K562 (cell line): ENCODE results near the gene RAB25. TPM values are rescaled to one million over a fixed set of nuclear protein-coding genes. Genes with fewer than 3 reads are reported as not detected.

ENCODE experiments used
- ATAC-seq: fragments of 200-7000 bp; cut with Tn5 transposase; 3 replicates; pipeline ENCODE4 v1.9.1; 2020; ENCODE audit warnings: moderate library complexity
- BruUV-seq: library from RNA; stranded (reverse); fragments of 400-500 nt; replicated peaks from 2 replicates; lab custom pipeline; 2021; lab: Mats Ljungman, UMichigan
- CTCF ChIA-PET: fragments of 300-600 bp; formaldehyde crosslinking; extraction: SDS; loops from one replicate; lab custom pipeline; 2021; ENCODE audit warnings: low intra/inter-chr PET ratio; lab: Yijun Ruan, JAX
- POLR2A ChIA-PET: fragments of 300-600, 350-650 bp; sonication (Branson Sonifier 250); formaldehyde crosslinking; extraction: SDS; loops from one replicate; lab custom pipeline; 2021; ENCODE audit warnings: antibody characterized with exemption, inconsistent platforms; lab: Yijun Ruan, JAX
- DNase-seq, 4 experiments: peaks; one replicate each; pipeline versions ENCODE4 v3.0.0 to v3.0.0-alpha.2; 2011 to 2018; ENCODE audit warnings: low spot score in 3 of 4, mixed read lengths in 3 of 4; ENCODE audit errors: extremely low read depth in 1 of 4
- FAIRE-seq: peaks from 2 replicates; lab custom pipeline; 2011; peaks lifted over from hg19 to GRCh38; lab: Jason Lieb, UNC
- H2AFZ ChIP-seq: 2 replicates; pipeline ENCODE4 v1.6.0; 2011; ENCODE audit warnings: low read depth, low read length, control low read depth, inconsistent platforms
- H3K27ac ChIP-seq: fragments of 200-600 bp; 3 replicates; pipeline ENCODE4 v1.8.0; 2011; ENCODE audit warnings: low read depth, mild to moderate bottlenecking, control low read depth, inconsistent platforms, low read length, moderate library complexity, mixed read lengths; ENCODE audit errors: extremely low read depth
- H3K27me3 ChIP-seq, 2 experiments: fragments of 300-600 bp in 1 of 2; 2 replicates in 1 of 2; 3 replicates in 1 of 2; pipeline versions ENCODE4 v1.6.0 to v1.8.0; 2011; ENCODE audit warnings: inconsistent platforms in 2 of 2, low read length in 2 of 2, mild to moderate bottlenecking in 1 of 2, mixed read lengths in 1 of 2, moderate library complexity in 1 of 2; ENCODE audit not compliant: control insufficient read depth in 2 of 2, insufficient read depth in 2 of 2
- H3K36me3 ChIP-seq: fragments of 300-600 bp; 3 replicates; pipeline ENCODE4 v1.8.0; 2011; ENCODE audit warnings: mild to moderate bottlenecking, low read length, inconsistent platforms; ENCODE audit not compliant: control insufficient read depth, insufficient read depth
- H3K4me1 ChIP-seq, 2 experiments: fragments of 200-600 bp in 1 of 2; replicated peaks in 1 of 2; 2 replicates in 1 of 2; 3 replicates in 1 of 2; pipeline versions ENCODE4 v1.5.1 to v1.8.0; 2011; ENCODE audit warnings: inconsistent platforms in 2 of 2, low read length in 2 of 2, mild to moderate bottlenecking in 1 of 2, mixed read lengths in 1 of 2, moderate library complexity in 1 of 2; ENCODE audit not compliant: control insufficient read depth in 2 of 2, insufficient read depth in 2 of 2
- H3K4me2 ChIP-seq: 2 replicates; pipeline ENCODE4 v1.6.1; 2011; ENCODE audit warnings: low read length, control low read depth, inconsistent platforms, mixed read lengths; ENCODE audit not compliant: insufficient read depth
- H3K4me3 ChIP-seq: fragments of 200-600 bp; sonication (generic), shearing (Covaris generic); 2 replicates; pipeline ENCODE4 v1.5.1; 2016; ENCODE audit warnings: control low read depth, inconsistent platforms
- H3K79me2 ChIP-seq: fragments of 200-600 bp; 3 replicates; pipeline ENCODE4 v1.8.0; 2011; ENCODE audit warnings: low read length, inconsistent platforms; ENCODE audit not compliant: control insufficient read depth, insufficient read depth
- H3K9ac ChIP-seq, 2 experiments: 2 replicates each; pipeline versions ENCODE4 v1.6.0 to v1.6.1; 2011; ENCODE audit warnings: low read depth in 2 of 2, low read length in 2 of 2, control low read depth in 1 of 2, inconsistent platforms in 1 of 2, mild to moderate bottlenecking in 1 of 2, mixed read lengths in 1 of 2; ENCODE audit not compliant: insufficient read depth in 1 of 2
- H3K9me1 ChIP-seq: one replicate; pipeline ENCODE4 v1.6.0; 2011; ENCODE audit warnings: inconsistent platforms, mild to moderate bottlenecking, low read length, moderate library complexity; ENCODE audit not compliant: control insufficient read depth, insufficient read depth
- H3K9me3 ChIP-seq: replicated peaks from 2 replicates; pipeline ENCODE4 v1.5.1; 2011; ENCODE audit warnings: low read depth, low read length, inconsistent platforms; ENCODE audit not compliant: control insufficient read depth, insufficient read depth
- H4K20me1 ChIP-seq: replicated peaks from 2 replicates; pipeline ENCODE4 v1.6.1; 2011; ENCODE audit warnings: low read length, inconsistent platforms, mixed read lengths; ENCODE audit not compliant: control insufficient read depth, insufficient read depth
- HOMEZ ChIP-seq: fragments of 250-450 bp; sonication (Bioruptor Pico); IDR thresholded peaks from 2 replicates; pipeline ENCODE4 v1.4.0; 2020; ENCODE audit warnings: mild to moderate bottlenecking, moderate library complexity
- KDM5B ChIP-seq: fragments of 200-600 bp; sonication (generic); IDR thresholded peaks from 2 replicates; pipeline ENCODE4 v1.6.1; 2012; ENCODE audit warnings: low read depth, mild to moderate bottlenecking, moderate library complexity, low read length, control low read depth, inconsistent platforms; ENCODE audit not compliant: insufficient replicate concordance
- NFYB ChIP-seq: IDR thresholded peaks from 2 replicates; pipeline ENCODE4 v1.6.1; 2011; ENCODE audit warnings: mild to moderate bottlenecking, moderate library complexity; ENCODE audit not compliant: insufficient read length; ENCODE audit errors: extremely low read depth
- RBFOX2 ChIP-seq: fragments of 200-400 bp; formaldehyde crosslinking; IDR thresholded peaks from 2 replicates; pipeline ENCODE4 v1.6.1; 2017; ENCODE audit warnings: low read depth, mild to moderate bottlenecking, low read length, moderate library complexity
- RBM15 ChIP-seq: fragments of 200-400 bp; formaldehyde crosslinking; IDR thresholded peaks from 2 replicates; pipeline ENCODE4 v1.6.1; 2018; ENCODE audit warnings: mild to moderate bottlenecking, low read length, moderate library complexity; ENCODE audit not compliant: insufficient read depth
- SNIP1 ChIP-seq: fragments of 450-650 bp; IDR thresholded peaks from 2 replicates; pipeline ENCODE4 v1.7.1; 2017; ENCODE audit warnings: low read depth, mild to moderate bottlenecking
- TBL1XR1 ChIP-seq, 2 experiments: IDR thresholded peaks; 2 replicates each; pipeline ENCODE4 v1.6.1; 2012; ENCODE audit warnings: improper control_type of control experiment in 2 of 2, low read length in 2 of 2, mild to moderate bottlenecking in 1 of 2
- TFE3 ChIP-seq: fragments of 450-650 bp; formaldehyde crosslinking; IDR thresholded peaks from 2 replicates; pipeline ENCODE4 v1.4.0; 2020; ENCODE audit warnings: mild to moderate bottlenecking, mixed read lengths
- WGBS: fragments of 100-300 bp; shearing (Covaris generic); methylation state at CpG from one replicate; pipeline ENCODE4 v1.1.6; 2016; ENCODE audit warnings: low coverage, mixed read lengths; ENCODE audit not compliant: insufficient coverage; ENCODE audit errors: missing lambda C conversion rate; 5-methylcytosine and 5-hydroxymethylcytosine counted together
- in situ Hi-C: fragments of 300-500 bp; cut with MboI; formaldehyde crosslinking; loops from 4 replicates; pipeline ENCODE4 v1.15.0; 2018; ENCODE audit warnings: inconsistent platforms, mixed read lengths
- intact Hi-C: fragments of 100-400 bp; cut with micrococcal nuclease; formaldehyde crosslinking; loops from 2 replicates; pipeline ENCODE4 v1.14.2; 2022
- polyA plus RNA-seq, 8 experiments: library from polyadenylated mRNA; depleted of rRNA in 4 of 8; stranded (reverse) in 5 of 8; unstranded in 3 of 8; fragments of >200 nt; fragmentation: Nextera tagmentation in 2 of 8; fragmentation: Illumina TruSeq in 1 of 8; extraction: Ambion mirVana in 2 of 8; extraction: Trizol in 1 of 8; gene quantifications; 2 replicates each; pipeline versions ENCODE4 v1.2.1 to v1.2.3, GENCODE V29; 2011 to 2014; ENCODE audit warnings: inconsistent platforms in 1 of 8, missing spikeins in 1 of 8
- total RNA-seq, 7 experiments: library from RNA; depleted of rRNA in 6 of 7; stranded (reverse); fragments of >200 nt in 6 of 7; fragmentation: Illumina TruSeq in 2 of 7; extraction: Trizol in 2 of 7; gene quantifications; 2 replicates each; pipeline versions ENCODE4 v1.2.1 to v1.2.3, GENCODE V29; 2011 to 2021; ENCODE audit warnings: low replicate concordance in 1 of 7
- TF ChIP-seq, protein P1 (sequence below): sonication (generic); formaldehyde crosslinking; IDR thresholded peaks from 2 replicates; pipeline ENCODE4 v1.8.1; 2023; ENCODE audit warnings: mild to moderate bottlenecking, missing genetic modification reagents
- TF ChIP-seq, protein P2 (sequence below), 2 experiments: fragments of 150-350 bp in 1 of 2; IDR thresholded peaks; 2 replicates each; pipeline ENCODE4 v1.6.1; 2012 to 2016; ENCODE audit warnings: low read depth in 2 of 2, low read length in 2 of 2, mild to moderate bottlenecking in 1 of 2, moderate library complexity in 1 of 2

Gene RAB25
- total and polyA plus RNA-seq, 9 of the 15 experiments (the other 6 are each of a cell fraction or from before 2014, with no cell fraction given) = 0.10 to 0.27 (median 0.13) TPM; not detected in 6

- Histone ChIP-seq H2AFZ (no peak overlapping the region), H3K9me1 (peaks cover 2% of the 10 kb centered on the region), H3K36me3 (peaks cover 25% of the 10 kb centered on the region; the same call in 1 of the 3 replicates), H3K27me3 (no peaks in the 10 kb centered on the region), H3K4me1 (peaks cover 17 to 27% of the 10 kb centered on the region in 2 experiments; a peak in 4 of 5 replicates), H3K9me3 (no peaks in the 10 kb centered on the region), H3K79me2 (peaks cover 14% of the 10 kb centered on the region), H3K4me2 (no peak overlapping the region), H3K4me3 (no peak overlapping the region), H3K27ac (no peak overlapping the region), H4K20me1 (no peaks in the 10 kb centered on the region), H3K9ac (peak overlapping the region in 1 of 2 experiments; percentile 59; a peak in 1 of 4 replicates)
- WGBS = 93% methylated on average over 38 of the region's 73 CpGs
- intact Hi-C loops = no loop called here
- no TSS peak for BruUV-seq
- ChIA-PET POLR2A (no interaction called here), CTCF (no interaction called here)
- FAIRE-seq = no peak
- in situ Hi-C loops = no loop called here
- ATAC-seq = no peak
- TF ChIP-seq KDM5B (no peak), TFE3 (CRISPR knock-in tag) (no peak), NFYB (no peak), SNIP1 (no peak), TBL1XR1 (IDR thresholded peaks at IDR 0.05; ENCODE audit: low read length in 2 of 2) (no peak), HOMEZ (CRISPR knock-in tag) (no peak), RBM15 (no peak), RBFOX2 (peak; percentile 31; the same call in 1 of the 2 replicates)
- TF ChIP-seq, protein P1, sequence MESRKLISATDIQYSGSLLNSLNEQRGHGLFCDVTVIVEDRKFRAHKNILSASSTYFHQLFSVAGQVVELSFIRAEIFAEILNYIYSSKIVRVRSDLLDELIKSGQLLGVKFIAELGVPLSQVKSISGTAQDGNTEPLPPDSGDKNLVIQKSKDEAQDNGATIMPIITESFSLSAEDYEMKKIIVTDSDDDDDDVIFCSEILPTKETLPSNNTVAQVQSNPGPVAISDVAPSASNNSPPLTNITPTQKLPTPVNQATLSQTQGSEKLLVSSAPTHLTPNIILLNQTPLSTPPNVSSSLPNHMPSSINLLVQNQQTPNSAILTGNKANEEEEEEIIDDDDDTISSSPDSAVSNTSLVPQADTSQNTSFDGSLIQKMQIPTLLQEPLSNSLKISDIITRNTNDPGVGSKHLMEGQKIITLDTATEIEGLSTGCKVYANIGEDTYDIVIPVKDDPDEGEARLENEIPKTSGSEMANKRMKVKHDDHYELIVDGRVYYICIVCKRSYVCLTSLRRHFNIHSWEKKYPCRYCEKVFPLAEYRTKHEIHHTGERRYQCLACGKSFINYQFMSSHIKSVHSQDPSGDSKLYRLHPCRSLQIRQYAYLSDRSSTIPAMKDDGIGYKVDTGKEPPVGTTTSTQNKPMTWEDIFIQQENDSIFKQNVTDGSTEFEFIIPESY (CRISPR knock-in tag) = peak; percentile 75
- TF ChIP-seq, protein P2, sequence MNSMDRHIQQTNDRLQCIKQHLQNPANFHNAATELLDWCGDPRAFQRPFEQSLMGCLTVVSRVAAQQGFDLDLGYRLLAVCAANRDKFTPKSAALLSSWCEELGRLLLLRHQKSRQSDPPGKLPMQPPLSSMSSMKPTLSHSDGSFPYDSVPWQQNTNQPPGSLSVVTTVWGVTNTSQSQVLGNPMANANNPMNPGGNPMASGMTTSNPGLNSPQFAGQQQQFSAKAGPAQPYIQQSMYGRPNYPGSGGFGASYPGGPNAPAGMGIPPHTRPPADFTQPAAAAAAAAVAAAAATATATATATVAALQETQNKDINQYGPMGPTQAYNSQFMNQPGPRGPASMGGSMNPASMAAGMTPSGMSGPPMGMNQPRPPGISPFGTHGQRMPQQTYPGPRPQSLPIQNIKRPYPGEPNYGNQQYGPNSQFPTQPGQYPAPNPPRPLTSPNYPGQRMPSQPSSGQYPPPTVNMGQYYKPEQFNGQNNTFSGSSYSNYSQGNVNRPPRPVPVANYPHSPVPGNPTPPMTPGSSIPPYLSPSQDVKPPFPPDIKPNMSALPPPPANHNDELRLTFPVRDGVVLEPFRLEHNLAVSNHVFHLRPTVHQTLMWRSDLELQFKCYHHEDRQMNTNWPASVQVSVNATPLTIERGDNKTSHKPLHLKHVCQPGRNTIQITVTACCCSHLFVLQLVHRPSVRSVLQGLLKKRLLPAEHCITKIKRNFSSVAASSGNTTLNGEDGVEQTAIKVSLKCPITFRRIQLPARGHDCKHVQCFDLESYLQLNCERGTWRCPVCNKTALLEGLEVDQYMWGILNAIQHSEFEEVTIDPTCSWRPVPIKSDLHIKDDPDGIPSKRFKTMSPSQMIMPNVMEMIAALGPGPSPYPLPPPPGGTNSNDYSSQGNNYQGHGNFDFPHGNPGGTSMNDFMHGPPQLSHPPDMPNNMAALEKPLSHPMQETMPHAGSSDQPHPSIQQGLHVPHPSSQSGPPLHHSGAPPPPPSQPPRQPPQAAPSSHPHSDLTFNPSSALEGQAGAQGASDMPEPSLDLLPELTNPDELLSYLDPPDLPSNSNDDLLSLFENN (IDR thresholded peaks at IDR 0.05; ENCODE audit: low read depth in 2 of 2, low read length in 2 of 2) = no peak
- DNase-seq = no peak
Observed at GRCh38 chr1:156076609-156077429, 15.9 kb downstream of the RAB25 start.
